ENCODE measurements around the gene ACSS1. TPM values are rescaled to one million over a fixed set of nuclear protein-coding genes. Genes with fewer than 3 reads are reported as not detected.

Gene ACSS1
- total RNA-seq, 5 donors from 2014 or later (not counting 1 experiment from before 2014, with no cell fraction given), result 39.1 to 59.6 (median 57.7) TPM

- ChIA-PET CTCF (no interaction called here), POLR2A (no interaction called here)
- H3K4me3 Mint-ChIP-seq, result no peak overlapping the region
- no peak overlapping the region for H3K4me3 ChIP-seq (ENCODE audit: control insufficient read depth in 1 of 2, extremely low read depth in 1 of 2, low read length in 1 of 2)
- peaks cover 0 to 91% of the 10 kb centered on the region in 2 experiments for H3K4me1 ChIP-seq (ENCODE audit: control insufficient read depth in 1 of 2, extremely low read depth in 1 of 2, insufficient read depth in 2 of 2, low read length in 2 of 2)
- peak overlapping the region; percentile 16 to 27 for H3K27ac Mint-ChIP-seq
- peak overlapping the region; percentile 98 for H3K27ac ChIP-seq (ENCODE audit: low read length)
- no peaks in the 10 kb centered on the region for H3K27me3 Mint-ChIP-seq
- H3K9me3 Mint-ChIP-seq, result no peaks in the 10 kb centered on the region
- H3K9me3 ChIP-seq, result no peaks in the 10 kb centered on the region
- no peaks in the 10 kb centered on the region for H3K27me3 ChIP-seq (replicated peaks in 1 of 2; ENCODE audit: control insufficient read depth in 2 of 2, extremely low read depth in 1 of 2, insufficient read depth in 2 of 2, low read length in 1 of 2)
- ATAC-seq (replicated peaks in 1 of 4), result no peak
- H3K4me1 Mint-ChIP-seq, result peaks cover 22 to 60% (median 48%) of the 10 kb centered on the region in 3 donors
- H3K36me3 Mint-ChIP-seq, result peaks cover 24% of the 10 kb centered on the region
- DNase-seq, result no peak
- WGBS (ENCODE audit: insufficient coverage), result 95% methylated on average over 13 of the region's 18 CpGs
- H3K36me3 ChIP-seq (ENCODE audit: control insufficient read depth in 2 of 2, extremely low read depth in 1 of 2, insufficient read depth in 1 of 2, low read length in 1 of 2), result peaks cover 5 to 77% of the 10 kb centered on the region in 2 donors
These were observed 100.5 kb downstream of the ACSS1 start for GRCh38 chr20:24957326-24958016.

Other genes with a start within 250 kb of the ACSS1 start
- gene CST7, start 108.9 kb downstream of the ACSS1 start, total RNA-seq, result 10 to 100 TPM; 22.8 to 92.0 (median 46.2) TPM
- 10 to 100 TPM; 32.2 to 53.0 (median 49.8) TPM for gene APMAP, start 65.4 kb downstream of the ACSS1 start, total RNA-seq
- not detected for gene VSX1, start 24.0 kb upstream of the ACSS1 start, total RNA-seq
- gene ENTPD6, start 137.6 kb upstream of the ACSS1 start, total RNA-seq, result 100 to 1,000 TPM in 1 of 5 donors, 10 to 100 TPM in 4; 80.5 to 102 (median 90.9) TPM
- gene PYGB, start 189.9 kb upstream of the ACSS1 start, total RNA-seq, result 10 to 100 TPM; 29.7 to 53.4 (median 36.5) TPM